Brain microvascular endothelial cell (primary cell): ENCODE measurements around the gene NUCB2.
A peak's percentile ranks its signal among the peaks of the same experiment; 100 is the strongest.

Experiments used
- DNase-seq: peaks from one replicate; pipeline ENCODE4 v3.0.0-alpha.2; 2020
- H3K27ac ChIP-seq: fragments of 250-450 bp; sonication (Bioruptor Pico); 2 replicates; pipeline ENCODE4 v1.5.1; 2020; ENCODE audit warnings: mild to moderate bottlenecking, moderate library complexity
- H3K27me3 ChIP-seq: fragments of 250-450 bp; sonication (Bioruptor Pico); replicated peaks from 2 replicates; pipeline ENCODE4 v1.5.1; 2020; ENCODE audit warnings: mild to moderate bottlenecking
- H3K36me3 ChIP-seq: fragments of 250-450 bp; sonication (Bioruptor Pico); replicated peaks from 2 replicates; pipeline ENCODE4 v1.5.1; 2020; ENCODE audit warnings: mild to moderate bottlenecking
- H3K4me3 ChIP-seq: 2 replicates; pipeline ENCODE4 v1.5.1; 2011; ENCODE audit warnings: low read depth, mild to moderate bottlenecking, control low read depth, low read length, moderate library complexity
- in situ Hi-C: cut with HindIII; loops from 2 replicates; pipeline ENCODE4 v1.10.0; 2017; ENCODE audit warnings: low sequenced_read_pairs, low pct_ligation_motif_present
- TF ChIP-seq, protein P1 (sequence below): IDR thresholded peaks from 2 replicates; pipeline ENCODE4 v1.5.1; 2011; ENCODE audit warnings: low read depth, mild to moderate bottlenecking, moderate library complexity, low read length, control low read depth, inconsistent platforms; ENCODE audit errors: missing control alignments

Gene NUCB2

DNA sequence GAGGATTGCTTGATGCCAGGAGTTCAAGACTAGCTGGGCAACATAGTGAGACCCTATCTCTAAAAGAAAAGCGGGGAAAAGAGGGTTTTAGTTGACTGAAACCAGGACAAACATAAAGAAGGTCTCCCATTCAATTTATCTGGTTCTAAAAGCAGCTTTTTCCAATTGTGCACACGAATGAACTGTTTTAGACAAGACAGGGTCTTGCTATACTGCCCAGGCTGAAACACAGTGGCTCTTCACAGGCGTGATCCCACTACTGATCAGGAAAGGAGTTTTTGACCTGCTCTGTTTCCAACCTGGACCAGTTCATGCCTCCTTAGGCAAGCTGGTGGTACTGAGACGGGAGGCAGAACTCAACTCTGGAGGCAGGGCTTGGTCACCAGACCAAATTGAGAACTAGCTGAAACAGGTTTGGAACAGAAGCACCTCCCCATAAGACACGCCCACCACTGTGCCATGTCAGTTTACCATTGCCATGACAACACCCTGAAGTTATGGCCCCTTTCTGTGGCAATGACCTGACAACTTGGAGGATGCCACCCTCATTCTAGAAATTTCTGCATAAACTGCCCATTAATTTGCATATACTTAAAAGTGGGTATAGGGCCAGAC, 2.8 kb upstream of the NUCB2 start:
- no peaks in the 10 kb centered on the region for H3K36me3 ChIP-seq
- H3K27ac ChIP-seq, result no peak overlapping the region
- no peaks in the 10 kb centered on the region for H3K27me3 ChIP-seq
- no peak for DNase-seq
- in situ Hi-C loops, result no loop called here
- no peak overlapping the region for H3K4me3 ChIP-seq
- TF ChIP-seq, protein P1, sequence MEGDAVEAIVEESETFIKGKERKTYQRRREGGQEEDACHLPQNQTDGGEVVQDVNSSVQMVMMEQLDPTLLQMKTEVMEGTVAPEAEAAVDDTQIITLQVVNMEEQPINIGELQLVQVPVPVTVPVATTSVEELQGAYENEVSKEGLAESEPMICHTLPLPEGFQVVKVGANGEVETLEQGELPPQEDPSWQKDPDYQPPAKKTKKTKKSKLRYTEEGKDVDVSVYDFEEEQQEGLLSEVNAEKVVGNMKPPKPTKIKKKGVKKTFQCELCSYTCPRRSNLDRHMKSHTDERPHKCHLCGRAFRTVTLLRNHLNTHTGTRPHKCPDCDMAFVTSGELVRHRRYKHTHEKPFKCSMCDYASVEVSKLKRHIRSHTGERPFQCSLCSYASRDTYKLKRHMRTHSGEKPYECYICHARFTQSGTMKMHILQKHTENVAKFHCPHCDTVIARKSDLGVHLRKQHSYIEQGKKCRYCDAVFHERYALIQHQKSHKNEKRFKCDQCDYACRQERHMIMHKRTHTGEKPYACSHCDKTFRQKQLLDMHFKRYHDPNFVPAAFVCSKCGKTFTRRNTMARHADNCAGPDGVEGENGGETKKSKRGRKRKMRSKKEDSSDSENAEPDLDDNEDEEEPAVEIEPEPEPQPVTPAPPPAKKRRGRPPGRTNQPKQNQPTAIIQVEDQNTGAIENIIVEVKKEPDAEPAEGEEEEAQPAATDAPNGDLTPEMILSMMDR, result no peak

DNA sequence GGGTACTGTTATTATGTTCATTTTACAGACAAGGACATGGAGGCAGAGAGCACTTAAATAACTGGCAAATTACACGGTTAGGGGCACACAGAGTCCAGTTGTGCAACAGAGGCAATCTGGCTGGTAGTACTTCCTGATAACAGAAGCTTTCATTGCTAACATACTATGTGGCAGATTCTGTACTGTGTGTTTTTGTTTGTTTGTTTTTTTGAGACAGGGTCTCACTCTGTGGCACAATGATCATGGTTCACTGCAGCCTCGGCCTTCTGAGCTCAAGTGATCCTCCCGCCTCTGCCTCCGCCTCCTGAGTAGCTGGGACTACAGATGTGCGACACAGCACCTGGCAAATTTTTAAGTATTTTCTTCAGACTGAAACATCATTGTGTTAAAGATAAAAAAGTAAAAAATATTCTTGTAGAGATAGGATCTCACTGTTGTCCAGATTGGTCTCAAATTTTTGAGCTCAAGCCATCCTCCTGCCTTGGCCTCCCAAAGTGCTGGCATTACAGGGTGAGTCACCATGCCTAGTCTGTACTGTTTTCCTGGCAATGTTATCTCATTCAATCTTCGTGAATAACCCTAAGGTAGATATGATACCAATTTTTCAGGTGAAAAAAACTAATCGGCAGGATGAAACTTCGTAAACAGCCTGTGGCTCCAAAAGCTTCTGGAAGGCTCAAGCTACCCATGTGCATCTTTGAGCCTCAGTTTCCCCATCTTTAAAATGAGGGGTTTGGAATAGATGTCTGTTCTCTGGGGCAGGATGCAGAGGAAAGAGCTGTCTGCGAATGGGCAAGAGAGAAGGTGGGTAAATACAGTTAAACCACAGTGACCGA, 921 bp upstream of the NUCB2 start:
- in situ Hi-C loops, result no loop called here
- H3K27ac ChIP-seq, result peak overlapping the region; percentile 84
- H3K36me3 ChIP-seq, result no peaks in the 10 kb centered on the region
- peak overlapping the region; percentile 83 for H3K4me3 ChIP-seq
- DNase-seq, result no peak
- TF ChIP-seq, protein P1, result no peak
- no peaks in the 10 kb centered on the region for H3K27me3 ChIP-seq

DNA sequence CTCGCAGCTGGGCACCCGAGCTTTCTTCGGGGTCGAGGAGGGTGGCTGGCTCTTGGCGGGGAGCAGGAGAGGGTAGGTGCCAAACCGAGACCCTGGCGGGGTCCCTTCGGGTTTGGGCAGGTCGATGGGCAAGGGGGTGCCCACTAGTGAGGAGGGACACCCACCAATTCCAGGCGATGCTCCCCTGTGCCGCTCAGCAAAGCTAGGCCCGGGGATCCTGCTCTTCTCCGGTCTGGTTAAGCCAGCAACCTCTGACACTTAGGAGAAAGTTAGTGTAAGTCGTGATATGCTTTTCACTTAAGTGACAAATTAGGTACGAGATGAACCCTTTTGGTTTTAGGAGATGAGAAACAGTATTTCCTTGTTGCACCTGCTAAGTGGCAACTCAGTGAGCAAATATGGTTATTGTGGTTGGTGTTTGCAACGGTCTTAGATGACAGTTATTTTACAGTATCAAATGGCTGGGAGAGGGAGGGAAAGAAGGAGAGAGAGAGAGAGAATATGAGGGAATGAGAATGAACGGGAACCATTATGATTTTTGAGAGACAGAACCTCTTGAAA, 565 bp downstream of the NUCB2 start:
- DNase-seq, result peak; percentile 17
- TF ChIP-seq, protein P1, result no peak
- in situ Hi-C loops, result no loop called here

DNA sequence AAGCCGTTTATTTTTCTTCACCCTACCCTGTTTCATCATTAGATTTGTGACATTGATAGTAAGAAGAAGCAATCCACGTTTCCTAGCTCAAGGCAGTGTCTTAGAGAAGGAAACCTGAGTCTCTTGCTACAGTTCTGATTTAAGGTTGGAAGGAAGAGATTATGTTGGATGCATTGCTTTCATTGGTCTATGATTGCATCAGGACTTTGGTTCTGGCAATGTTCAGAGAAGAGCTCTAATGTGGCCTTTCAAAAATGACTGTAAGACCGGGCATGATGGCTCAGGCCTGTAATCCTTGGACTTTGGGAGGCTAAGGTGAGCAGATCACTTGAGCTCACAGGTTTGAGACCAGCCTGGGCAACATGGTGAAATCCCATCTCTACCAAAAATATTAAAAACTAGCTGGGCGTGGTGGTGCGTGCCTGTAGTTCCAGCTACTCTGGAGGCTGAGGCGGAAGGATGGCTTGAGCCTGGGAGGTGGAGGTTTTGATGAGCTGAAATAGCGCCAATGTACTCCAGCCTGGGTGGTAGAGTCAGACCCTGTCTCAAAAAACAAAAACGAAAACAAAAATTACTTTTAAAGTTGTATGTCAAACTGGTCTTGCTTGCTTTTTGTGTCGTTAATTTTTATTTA, 4.1 kb downstream of the NUCB2 start:
- Histone ChIP-seq H3K4me3 (no peak overlapping the region), H3K27me3 (no peaks in the 10 kb centered on the region), H3K36me3 (no peaks in the 10 kb centered on the region), H3K27ac (no peak overlapping the region)
- TF ChIP-seq, protein P1, result no peak
- in situ Hi-C loops, result no loop called here
- no peak for DNase-seq

More for the DNA sequence above, 565 bp downstream of the NUCB2 start:
- Histone ChIP-seq H3K36me3 (no peaks in the 10 kb centered on the region), H3K27ac (peak overlapping the region; percentile 84), H3K4me3 (peak overlapping the region; percentile 83), H3K27me3 (no peaks in the 10 kb centered on the region)

DNA sequence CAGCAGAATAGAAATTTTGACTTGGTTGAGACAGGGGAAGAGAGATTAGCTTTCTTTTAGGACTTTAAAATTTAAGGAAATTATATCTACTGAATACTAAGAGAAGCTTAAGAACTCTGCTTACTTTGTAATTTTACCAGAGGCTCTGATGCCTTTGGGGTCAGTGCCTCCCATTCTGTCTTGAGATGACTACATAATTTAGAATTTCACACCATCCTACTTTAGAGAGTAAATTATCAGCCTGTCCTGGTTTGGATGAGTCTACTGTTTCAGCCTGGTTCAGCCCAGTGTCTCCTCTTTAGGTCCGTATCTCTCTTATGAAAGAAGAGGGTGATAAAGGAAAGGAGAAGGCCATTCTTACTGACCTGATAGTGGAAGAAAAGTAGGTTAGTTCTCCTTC, 9.8 kb downstream of the NUCB2 start:
- Histone ChIP-seq H3K36me3 (peaks cover 4% of the 10 kb centered on the region), H3K4me3 (no peak overlapping the region), H3K27me3 (no peaks in the 10 kb centered on the region), H3K27ac (no peak overlapping the region)
- no peak for DNase-seq
- in situ Hi-C loops, result no loop called here
- TF ChIP-seq, protein P1, result no peak
